KOPT-K1 (cell line): Measurements from ENCODE around the gene TH.
"Not testable (repeated sequence)": the region's sequence is repeated elsewhere in the genome, so short reads cannot be mapped to it uniquely, and the experiment has no call there.

Source experiments
- H3K27ac ChIP-seq: fragments of 200-600 bp; sonication (generic); 2 replicates; pipeline ENCODE4 v1.5.1; 2016; ENCODE audit warnings: antibody characterized with exemption, mild to moderate bottlenecking, low read depth, low read length; ENCODE audit not compliant: poor library complexity, severe bottlenecking
- H3K36me3 ChIP-seq: fragments of 200-600 bp; sonication (generic); 2 replicates; pipeline ENCODE4 v1.5.1; 2017; ENCODE audit warnings: antibody characterized with exemption, mild to moderate bottlenecking, low read length, moderate library complexity; ENCODE audit not compliant: insufficient read depth
- H3K9me3 ChIP-seq: fragments of 200-600 bp; sonication (generic); 2 replicates; pipeline ENCODE4 v1.5.1; 2017; ENCODE audit warnings: antibody characterized with exemption, low read length, mild to moderate bottlenecking; ENCODE audit not compliant: insufficient read depth, poor library complexity, severe bottlenecking

The TH gene

DNA sequence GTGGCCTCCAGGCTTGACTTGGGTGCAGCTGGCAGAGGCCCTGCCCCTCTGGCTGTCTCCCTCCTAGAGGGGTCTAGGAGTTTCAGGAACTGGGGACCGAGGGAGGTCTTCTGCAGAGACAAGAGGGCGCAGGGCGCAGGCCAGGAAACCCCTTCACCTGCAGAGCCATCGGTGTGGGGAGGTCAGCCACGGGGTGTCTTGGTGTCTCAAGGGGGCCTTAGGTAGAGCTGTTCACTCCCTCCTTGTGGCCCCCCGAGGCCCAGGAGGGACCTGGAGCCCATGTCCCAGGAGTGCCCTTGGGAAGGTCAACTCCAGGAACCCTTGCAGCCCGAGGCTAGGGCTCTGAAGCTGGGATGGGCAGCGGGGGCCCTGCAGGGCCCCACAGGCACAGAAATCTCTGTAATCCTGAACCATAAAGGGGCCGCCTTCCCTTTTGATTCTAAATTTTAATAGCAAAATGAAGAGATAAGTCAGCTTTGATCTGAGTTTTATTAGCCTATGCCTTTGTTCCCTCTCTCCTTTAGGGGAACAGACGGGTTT is 31.4 kb upstream of the TH start:
- Histone ChIP-seq H3K9me3 (no peaks in the 10 kb centered on the region), H3K27ac (no peak overlapping the region), H3K36me3 (no peaks in the 10 kb centered on the region)

- H3K27ac ChIP-seq, result no peak overlapping the region
These were observed 30.7 kb upstream of the TH start for GRCh38 chr11:2202071-2202899.

DNA sequence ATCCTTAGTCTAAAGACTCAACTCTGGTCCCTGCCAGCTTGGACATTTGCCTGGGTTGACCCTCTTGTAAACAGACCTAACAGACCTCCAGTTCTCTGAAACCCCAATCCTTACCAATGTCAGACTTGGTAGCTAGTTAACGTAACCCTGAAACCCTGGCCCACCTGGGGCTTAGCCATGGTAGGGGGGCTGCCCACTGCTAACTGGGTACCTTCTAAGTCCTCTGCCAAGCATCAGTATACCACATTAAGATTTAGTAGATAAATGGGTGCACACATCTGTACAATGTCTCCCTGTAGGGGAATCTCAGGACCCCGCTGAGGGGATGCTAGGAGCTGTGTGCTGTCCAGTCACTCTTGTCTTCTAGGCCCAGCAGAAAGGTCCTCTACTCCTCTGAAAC is 29.9 kb upstream of the TH start:
- Histone ChIP-seq H3K9me3 (no peaks in the 10 kb centered on the region), H3K27ac (no peak overlapping the region), H3K36me3 (no peaks in the 10 kb centered on the region)

More at GRCh38 chr11:2202071-2202899, 30.7 kb upstream of the TH start:
- H3K36me3 ChIP-seq, result no peaks in the 10 kb centered on the region
- no peaks in the 10 kb centered on the region for H3K9me3 ChIP-seq

- H3K27ac ChIP-seq, result no peak overlapping the region
- no peaks in the 10 kb centered on the region for H3K36me3 ChIP-seq
- no peaks in the 10 kb centered on the region for H3K9me3 ChIP-seq
These were observed 29.4 kb upstream of the TH start for GRCh38 chr11:2200957-2201519.

- no peaks in the 10 kb centered on the region for H3K36me3 ChIP-seq
- H3K27ac ChIP-seq, result no peak overlapping the region
- H3K9me3 ChIP-seq, result no peaks in the 10 kb centered on the region
These were observed 28.9 kb upstream of the TH start for GRCh38 chr11:2200536-2200935.

DNA sequence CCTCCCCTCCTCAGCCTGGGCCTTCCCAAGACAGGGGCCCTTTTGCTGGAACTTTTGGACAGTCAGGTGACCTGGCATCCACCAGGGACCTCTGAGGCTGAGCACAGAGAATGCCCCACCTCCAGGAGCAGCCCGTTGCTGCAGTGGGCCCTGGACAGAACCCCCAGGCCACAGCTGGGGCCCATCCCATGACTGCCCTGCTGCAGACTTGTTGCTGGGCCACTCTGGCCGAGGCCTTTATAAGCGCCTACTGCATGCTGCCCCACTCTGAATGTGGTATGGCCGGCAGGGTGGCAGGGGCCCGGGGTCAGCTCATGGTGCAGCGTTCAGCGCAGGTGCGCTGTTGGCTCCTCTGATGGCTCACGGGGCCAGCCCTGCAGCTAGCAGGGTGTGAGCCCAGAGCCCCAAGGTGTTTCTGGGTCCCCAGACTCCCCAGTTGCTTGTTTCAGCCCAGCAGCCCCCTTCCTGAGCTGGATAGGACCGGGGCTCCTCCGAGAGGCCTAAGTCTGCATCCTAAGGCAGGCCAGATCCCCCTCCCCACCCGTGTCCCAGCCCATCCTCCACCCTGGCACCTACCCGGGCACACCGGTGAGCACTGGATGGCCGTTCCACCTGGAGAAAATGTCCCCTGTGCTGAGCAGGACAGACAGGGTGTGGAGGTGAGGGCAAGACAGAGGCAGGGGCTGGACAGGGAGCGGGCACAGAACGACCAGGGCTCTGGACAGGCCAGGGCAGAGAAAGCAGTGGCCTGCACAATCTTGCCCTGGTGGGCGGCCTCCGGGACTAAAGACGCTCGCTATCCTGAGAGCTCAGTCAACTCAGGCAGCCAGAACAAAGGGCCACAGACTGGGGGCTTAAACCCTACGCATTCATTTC is 28.1 kb upstream of the TH start:
- no peak overlapping the region for H3K27ac ChIP-seq
- H3K36me3 ChIP-seq, result no peaks in the 10 kb centered on the region
- H3K9me3 ChIP-seq, result no peaks in the 10 kb centered on the region

GRCh38 chr11:2198621-2199365 is 27.2 kb upstream of the TH start:
- H3K9me3 ChIP-seq, result no peaks in the 10 kb centered on the region
- H3K36me3 ChIP-seq, result no peaks in the 10 kb centered on the region

DNA sequence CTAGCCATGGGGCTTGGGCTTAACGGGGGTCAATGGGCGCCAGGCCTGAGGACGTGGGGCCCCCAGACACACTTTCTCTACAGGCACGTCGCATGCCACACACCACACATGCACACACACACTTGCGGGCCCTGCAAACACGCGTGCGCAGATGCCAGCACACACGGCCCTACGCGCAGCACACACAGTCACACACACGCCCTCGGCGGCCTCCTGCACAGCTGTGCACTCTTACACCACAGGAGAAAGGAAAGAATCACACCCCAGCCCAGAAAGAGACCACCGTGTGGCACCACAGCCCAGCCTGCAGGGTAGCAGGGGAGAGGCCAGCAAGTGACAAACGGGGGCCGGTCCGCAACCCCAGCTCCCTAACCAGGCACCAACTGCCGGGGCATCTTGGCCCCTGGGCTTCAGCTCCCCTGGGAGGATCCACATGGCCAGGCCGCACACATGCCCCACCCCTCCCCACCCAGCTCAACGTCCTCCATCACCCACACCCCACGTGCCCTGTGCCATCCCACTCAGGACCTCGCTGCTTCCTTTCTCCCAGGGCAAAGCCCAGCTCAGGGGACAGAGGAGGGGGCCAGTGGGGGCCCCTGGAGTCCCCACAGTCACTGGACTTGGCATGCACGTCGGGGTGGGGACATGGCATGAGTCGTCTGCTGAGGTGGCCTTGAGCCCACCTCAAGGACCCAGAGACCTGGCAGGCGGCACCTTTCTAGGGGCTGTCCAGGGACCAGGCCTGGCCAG is 26.3 kb upstream of the TH start:
- no peaks in the 10 kb centered on the region for H3K36me3 ChIP-seq
- no peaks in the 10 kb centered on the region for H3K9me3 ChIP-seq
- no peak overlapping the region for H3K27ac ChIP-seq

More at GRCh38 chr11:2198621-2199365, 27.2 kb upstream of the TH start:
- no peak overlapping the region for H3K27ac ChIP-seq

DNA sequence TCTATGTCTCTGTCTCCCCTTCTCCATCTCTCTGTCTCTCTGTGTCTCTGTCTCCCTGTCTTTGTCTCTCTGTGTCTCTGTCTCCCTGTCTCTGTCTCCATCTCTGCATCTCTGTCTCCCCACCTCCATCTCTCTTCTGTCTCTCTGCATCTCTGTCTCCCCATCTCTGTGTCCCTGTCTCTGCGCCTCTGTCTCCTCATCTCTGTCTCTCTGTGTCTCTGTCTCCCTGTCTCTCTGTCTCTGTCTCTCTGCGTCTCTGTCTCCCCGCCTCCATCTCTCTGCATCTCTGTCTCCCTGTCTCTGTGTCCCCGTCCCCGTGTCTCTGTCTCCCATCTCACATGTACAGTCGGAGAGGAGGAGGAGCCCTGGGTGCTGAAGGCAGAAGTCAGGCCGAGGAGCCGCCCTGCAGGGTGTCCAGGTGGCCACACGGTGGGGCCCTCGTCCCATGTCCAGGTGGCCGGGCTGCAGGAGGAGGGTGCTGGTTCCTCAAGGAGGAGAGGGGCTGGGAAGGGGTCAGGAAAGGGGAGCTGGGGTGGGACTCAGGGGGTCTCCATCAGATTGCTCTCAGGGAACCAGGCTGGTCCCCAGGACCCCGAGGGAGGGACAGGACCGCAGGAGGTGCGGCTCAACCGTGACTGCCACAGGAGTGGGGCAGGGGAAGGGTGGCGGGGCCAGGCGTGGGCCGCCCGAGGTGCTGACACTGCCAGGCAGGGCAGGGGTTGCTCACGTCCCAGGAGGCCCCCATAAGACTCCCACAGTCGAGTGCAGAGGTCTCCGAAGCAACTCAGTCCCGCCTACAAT is 25.6 kb upstream of the TH start:
- Histone ChIP-seq H3K27ac (no peak overlapping the region), H3K9me3 (no peaks in the 10 kb centered on the region), H3K36me3 (no peaks in the 10 kb centered on the region)

GRCh38 chr11:2195756-2196088 is 24.1 kb upstream of the TH start:
- H3K27ac ChIP-seq, result no peak overlapping the region
- H3K36me3 ChIP-seq, result no peaks in the 10 kb centered on the region
- no peaks in the 10 kb centered on the region for H3K9me3 ChIP-seq

- H3K27ac ChIP-seq, result no peak overlapping the region
These were observed 23.5 kb upstream of the TH start for GRCh38 chr11:2194877-2195755.

DNA sequence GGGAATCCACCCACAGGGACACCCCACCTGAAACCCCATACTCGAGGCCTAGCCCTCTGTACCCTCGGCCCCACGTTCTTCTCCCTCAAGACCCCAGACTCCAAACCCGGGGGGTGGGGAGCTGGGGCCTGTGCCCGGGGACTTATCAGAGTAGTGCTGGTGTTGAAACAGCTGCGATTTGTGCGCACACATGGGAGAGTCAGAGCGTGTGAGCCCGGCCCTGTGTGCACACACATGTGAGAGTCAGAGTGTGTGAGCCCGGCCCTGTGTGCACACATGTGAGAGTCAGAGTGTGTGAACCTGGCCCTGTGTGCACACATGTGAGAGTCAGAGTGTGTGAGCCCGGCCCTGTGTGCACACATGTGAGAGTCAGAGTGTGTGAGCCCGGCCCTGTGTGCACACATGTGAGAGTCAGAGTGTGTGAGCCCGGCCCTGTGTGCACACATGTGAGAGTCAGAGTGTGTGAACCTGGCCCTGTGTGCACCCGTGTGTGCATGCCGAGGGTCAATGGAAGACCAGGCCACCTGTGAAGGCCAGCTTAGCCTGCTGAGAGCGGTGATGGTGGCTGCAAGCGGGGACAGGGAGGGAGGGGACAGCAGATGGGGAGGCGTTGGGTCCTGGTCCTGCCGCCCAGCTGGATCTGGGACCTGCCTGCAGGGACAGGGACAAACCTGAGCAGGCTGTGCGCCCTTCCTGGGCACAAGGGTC is 22.4 kb upstream of the TH start:
- H3K27ac ChIP-seq, H3K9me3 ChIP-seq, H3K36me3 ChIP-seq: not testable (repeated sequence)

More at GRCh38 chr11:2194877-2195755, 23.5 kb upstream of the TH start:
- no peaks in the 10 kb centered on the region for H3K36me3 ChIP-seq
- no peaks in the 10 kb centered on the region for H3K9me3 ChIP-seq
